T47D (cell line): ENCODE measurements around the gene RANBP9.

Experiments
- DNase-seq, 2 experiments: peaks; one replicate each; pipeline versions ENCODE4 v3.0.0 to v3.0.0-alpha.2; 2011 to 2012; ENCODE audit warnings: low read depth in 1 of 2, low spot score in 1 of 2
- JUND ChIP-seq: IDR thresholded peaks from 2 replicates; pipeline ENCODE4 v1.6.1; 2012; ENCODE audit warnings: low read depth
- in situ Hi-C: cut with HindIII; loops from 2 replicates; pipeline ENCODE4 v1.10.0; 2016; ENCODE audit warnings: low sequenced_read_pairs, low pct_unique_long_range_greater_than_20kb

RANBP9 gene

GRCh38 chr6:13711733-13712598, at the start of gene RANBP9:
Gene RANBP9, minus strand, starts transcription at chr6:13711835. Its CDS starts 330 bp downstream, at chr6:13711505.
- TF ChIP-seq JUND, result no peak
- in situ Hi-C loops, result no loop called here

GRCh38 chr6:13760307-13761304, 49.0 kb upstream of the RANBP9 start:
- in situ Hi-C loops, result no loop called here
- no peak for DNase-seq

More at GRCh38 chr6:13711733-13712598, at the start of gene RANBP9:
- DNase-seq, result peak; percentile 82 to 91

GRCh38 chr6:13759025-13759424, 47.4 kb upstream of the RANBP9 start:
- TF ChIP-seq JUND, result no peak
- in situ Hi-C loops, result no loop called here
- no peak for DNase-seq

More at GRCh38 chr6:13760307-13761304, 49.0 kb upstream of the RANBP9 start:
- no peak for TF ChIP-seq JUND

- no peak for DNase-seq
- TF ChIP-seq JUND, result no peak
- in situ Hi-C loops, result no loop called here
These were observed 43.0 kb upstream of the RANBP9 start for GRCh38 chr6:13754644-13755043.

- DNase-seq, result no peak
- in situ Hi-C loops, result no loop called here
- TF ChIP-seq JUND, result no peak
These were observed 32.1 kb upstream of the RANBP9 start for GRCh38 chr6:13743736-13744127.

- DNase-seq, result no peak
- no peak for TF ChIP-seq JUND
- in situ Hi-C loops, result no loop called here
These were observed 31.5 kb upstream of the RANBP9 start for GRCh38 chr6:13742961-13743735.

- in situ Hi-C loops, result no loop called here
- no peak for TF ChIP-seq JUND
- DNase-seq, result no peak
These were observed 29.7 kb upstream of the RANBP9 start for GRCh38 chr6:13741365-13741764.

GRCh38 chr6:13735031-13735430, 23.4 kb upstream of the RANBP9 start:
- DNase-seq, result no peak
- TF ChIP-seq JUND, result no peak
- in situ Hi-C loops, result no loop called here

GRCh38 chr6:13733178-13733887, 21.7 kb upstream of the RANBP9 start:
- TF ChIP-seq JUND, result no peak
- DNase-seq, result peak; percentile 62 to 84
- in situ Hi-C loops, result no loop called here

GRCh38 chr6:13730704-13731103, 19.1 kb upstream of the RANBP9 start:
- TF ChIP-seq JUND, result no peak
- DNase-seq, result no peak
- in situ Hi-C loops, result no loop called here

GRCh38 chr6:13729891-13730290, 18.3 kb upstream of the RANBP9 start:
- in situ Hi-C loops, result no loop called here
- DNase-seq, result no peak
- no peak for TF ChIP-seq JUND
